Lung (tissue), 12 donors: ENCODE data around the gene ZNF232. TPM values are rescaled to one million over a fixed set of nuclear protein-coding genes. Genes with fewer than 3 reads are reported as not detected.
"Not testable (repeated sequence)": the region's sequence is repeated elsewhere in the genome, so short reads cannot be mapped to it uniquely, and the experiment has no call there.

Source experiments
- ATAC-seq: fragments of 200-7000 bp; cut with Tn5 transposase; one replicate; pipeline ENCODE4 v1.9.1; 2020; ENCODE audit warnings: moderate number of reproducible peaks; ENCODE audit not compliant: insufficient read depth, low FRiP score
- DNase-seq, 3 donors: peaks; one replicate each; pipeline ENCODE4 v3.0.0-alpha.2; 2013 to 2017
- H3K27ac ChIP-seq, 2 donors: one replicate each; pipeline ENCODE4 v1.5.1; 2013; ENCODE audit warnings: mild to moderate bottlenecking in 2 of 2, moderate library complexity in 2 of 2, control low read depth in 1 of 2, inconsistent platforms in 1 of 2, low read depth in 1 of 2, low read length in 1 of 2
- H3K27me3 ChIP-seq, 3 donors: one replicate each; pipeline ENCODE4 v1.5.1; 2013; ENCODE audit warnings: low read length in 2 of 3; ENCODE audit not compliant: control insufficient read depth in 3 of 3, insufficient read depth in 3 of 3
- H3K36me3 ChIP-seq, 4 donors: one replicate each; pipeline ENCODE4 v1.5.1; 2013; ENCODE audit warnings: low read length in 4 of 4, mild to moderate bottlenecking in 1 of 4, moderate library complexity in 1 of 4; ENCODE audit not compliant: control insufficient read depth in 4 of 4, insufficient read depth in 4 of 4
- H3K4me1 ChIP-seq, 5 donors: one replicate each; pipeline ENCODE4 v1.5.1; 2013; ENCODE audit warnings: low read length in 5 of 5, mild to moderate bottlenecking in 2 of 5, moderate library complexity in 1 of 5; ENCODE audit not compliant: control insufficient read depth in 5 of 5, insufficient read depth in 5 of 5
- H3K4me3 ChIP-seq: one replicate; pipeline ENCODE4 v1.5.1; 2013; ENCODE audit warnings: mild to moderate bottlenecking, control low read depth, moderate library complexity
- H3K9ac ChIP-seq, 2 donors: one replicate each; pipeline ENCODE4 v1.5.1; 2013; ENCODE audit warnings: low read length in 2 of 2, control low read depth in 1 of 2; ENCODE audit not compliant: insufficient read depth in 1 of 2
- H3K9me3 ChIP-seq, 4 donors: one replicate each; pipeline ENCODE4 v1.5.1; 2013; ENCODE audit warnings: low read length in 3 of 4, mild to moderate bottlenecking in 1 of 4, moderate library complexity in 1 of 4; ENCODE audit not compliant: control insufficient read depth in 4 of 4, insufficient read depth in 3 of 4
- WGBS, 2 donors: extraction: QIAGEN DNeasy Blood & Tissue Kit; methylation state at CpG; one replicate each; pipeline ENCODE4 v1.1.7; 2013; 5-methylcytosine and 5-hydroxymethylcytosine counted together
- polyA plus RNA-seq, 2 donors: library from polyadenylated mRNA; stranded (reverse); fragments of 200-250 nt; gene quantifications; one replicate each; pipeline ENCODE4 v1.2.1, GENCODE V29; 2013
- total RNA-seq, 2 donors: library from RNA; depleted of rRNA in 1 of 2; stranded (reverse); fragments of >200 nt in 1 of 2; gene quantifications; one replicate each; pipeline ENCODE4 v1.2.1, GENCODE V29; 2014 to 2021
- TF ChIP-seq, protein P1 (sequence below): IDR thresholded peaks from 2 replicates; pipeline ENCODE4 v1.5.1; 2012; ENCODE audit warnings: mild to moderate bottlenecking; ENCODE audit errors: control extremely low read depth, extremely low read depth
- donor health status: control.
- donor health status: control.
- donor health status: Bipolar disorder and iron deficiency.
- donor health status: healthy.
- donor health status: DM: yes; HTN: yes; CAD: no.

ZNF232 gene
- total and polyA plus RNA-seq, 4 donors: 6.8 to 14.1 (median 9.5) TPM

DNA sequence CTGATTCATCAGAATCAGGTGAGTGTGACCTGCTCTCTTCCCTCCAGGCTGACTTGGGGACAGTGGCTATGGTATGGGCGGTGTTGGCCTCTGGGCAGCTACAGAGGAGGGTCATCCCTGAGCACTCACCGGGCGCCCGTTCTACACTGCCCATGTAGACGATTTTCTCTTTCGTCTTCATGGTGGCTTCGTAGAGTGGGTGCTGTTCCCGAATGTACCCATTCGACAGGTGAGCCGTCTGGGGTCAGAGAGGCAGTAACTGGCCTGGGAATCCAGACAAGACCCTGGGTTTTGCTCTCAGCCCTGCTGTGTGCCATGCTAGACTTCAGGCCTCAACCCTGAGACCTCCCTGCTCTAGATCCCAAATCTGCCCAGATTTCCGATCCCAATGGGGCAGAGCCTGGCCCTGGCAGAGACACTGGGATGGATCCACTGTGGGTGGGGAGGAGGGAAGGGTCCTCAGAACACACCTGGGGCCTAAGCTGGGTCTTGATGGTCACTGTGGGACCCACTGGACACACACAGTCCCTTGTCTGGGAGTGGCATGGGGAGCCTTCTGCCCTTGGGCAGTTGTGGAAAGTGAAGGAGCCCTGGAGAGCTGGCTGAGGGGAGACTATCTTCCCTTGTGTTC lies 17.3 kb upstream of the ZNF232 start:
- no peaks in the 10 kb centered on the region for H3K4me1 ChIP-seq
- H3K27me3 ChIP-seq: no peaks in the 10 kb centered on the region
- 90 to 95% methylated on average over 11 of the region's 11 CpGs for WGBS, 2 donors
- H3K36me3 ChIP-seq: no peaks in the 10 kb centered on the region
- ATAC-seq (no peak), DNase-seq (no peak)
- TF ChIP-seq, protein P1, sequence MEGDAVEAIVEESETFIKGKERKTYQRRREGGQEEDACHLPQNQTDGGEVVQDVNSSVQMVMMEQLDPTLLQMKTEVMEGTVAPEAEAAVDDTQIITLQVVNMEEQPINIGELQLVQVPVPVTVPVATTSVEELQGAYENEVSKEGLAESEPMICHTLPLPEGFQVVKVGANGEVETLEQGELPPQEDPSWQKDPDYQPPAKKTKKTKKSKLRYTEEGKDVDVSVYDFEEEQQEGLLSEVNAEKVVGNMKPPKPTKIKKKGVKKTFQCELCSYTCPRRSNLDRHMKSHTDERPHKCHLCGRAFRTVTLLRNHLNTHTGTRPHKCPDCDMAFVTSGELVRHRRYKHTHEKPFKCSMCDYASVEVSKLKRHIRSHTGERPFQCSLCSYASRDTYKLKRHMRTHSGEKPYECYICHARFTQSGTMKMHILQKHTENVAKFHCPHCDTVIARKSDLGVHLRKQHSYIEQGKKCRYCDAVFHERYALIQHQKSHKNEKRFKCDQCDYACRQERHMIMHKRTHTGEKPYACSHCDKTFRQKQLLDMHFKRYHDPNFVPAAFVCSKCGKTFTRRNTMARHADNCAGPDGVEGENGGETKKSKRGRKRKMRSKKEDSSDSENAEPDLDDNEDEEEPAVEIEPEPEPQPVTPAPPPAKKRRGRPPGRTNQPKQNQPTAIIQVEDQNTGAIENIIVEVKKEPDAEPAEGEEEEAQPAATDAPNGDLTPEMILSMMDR: no peak
- H3K9me3 ChIP-seq: peaks cover 0 to 2% (median 0%) of the 10 kb centered on the region in 4 donors
- no peak overlapping the region for H3K9ac ChIP-seq
- H3K27ac ChIP-seq: no peak overlapping the region
- no peak overlapping the region for H3K4me3 ChIP-seq

DNA sequence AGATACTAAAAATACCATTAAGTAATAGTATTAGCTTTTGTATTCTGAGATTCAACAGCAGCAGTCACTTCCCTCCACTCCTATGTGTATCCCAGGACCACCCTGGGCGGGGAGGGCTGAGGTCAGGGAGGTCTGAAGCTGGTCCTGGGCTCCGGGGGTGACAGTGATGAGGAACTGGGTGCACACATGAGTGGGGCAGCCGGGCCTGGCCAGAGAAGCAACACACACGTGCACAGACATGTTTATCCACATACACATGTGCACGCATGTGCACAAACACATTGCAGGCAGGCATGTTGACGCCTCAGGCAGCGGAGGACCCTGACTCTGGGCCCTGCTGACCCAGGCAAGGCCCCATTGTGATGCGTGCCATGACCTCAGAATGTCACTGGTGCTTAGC lies 16.7 kb upstream of the ZNF232 start:
- not testable (repeated sequence) for ATAC-seq, H3K27ac ChIP-seq, H3K4me1 ChIP-seq, H3K9me3 ChIP-seq, DNase-seq, H3K9ac ChIP-seq, H3K27me3 ChIP-seq, H3K36me3 ChIP-seq, H3K4me3 ChIP-seq
- 80 to 91% methylated on average over 8 of the region's 8 CpGs for WGBS, 2 donors

DNA sequence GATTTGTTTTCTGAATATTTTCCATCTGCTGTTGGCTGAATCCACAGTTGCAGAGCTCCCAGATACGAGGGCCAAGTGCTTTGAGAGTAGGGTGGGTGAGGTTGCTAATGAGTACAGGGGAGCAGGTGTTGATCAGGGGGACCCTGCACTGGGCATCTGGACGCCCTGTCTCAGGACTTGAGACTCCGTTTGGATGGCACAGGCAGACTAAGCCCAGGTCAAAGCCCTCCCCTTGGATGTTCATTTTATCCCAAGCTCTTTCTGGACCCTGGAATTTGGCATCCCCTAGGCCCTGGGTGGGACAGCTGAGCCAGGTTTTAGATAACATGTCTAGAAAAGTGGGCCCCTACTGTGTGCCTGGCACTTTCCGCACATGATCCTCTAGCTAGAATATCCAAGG lies 16.2 kb upstream of the ZNF232 start:
- H3K36me3 ChIP-seq: no peaks in the 10 kb centered on the region
- H3K4me3 ChIP-seq: no peak overlapping the region
- DNase-seq (no peak), ATAC-seq (no peak)
- peaks cover 0 to 5% (median 0%) of the 10 kb centered on the region in 3 donors for H3K27me3 ChIP-seq
- peaks cover 0 to 3% (median 0%) of the 10 kb centered on the region in 5 donors for H3K4me1 ChIP-seq
- H3K27ac ChIP-seq: no peak overlapping the region
- no peak overlapping the region for H3K9ac ChIP-seq
- 70 to 89% methylated on average over 4 of the region's 4 CpGs for WGBS, 2 donors
- TF ChIP-seq, protein P1: no peak
- H3K9me3 ChIP-seq: peaks cover 0 to 7% (median 0%) of the 10 kb centered on the region in 4 donors

DNA sequence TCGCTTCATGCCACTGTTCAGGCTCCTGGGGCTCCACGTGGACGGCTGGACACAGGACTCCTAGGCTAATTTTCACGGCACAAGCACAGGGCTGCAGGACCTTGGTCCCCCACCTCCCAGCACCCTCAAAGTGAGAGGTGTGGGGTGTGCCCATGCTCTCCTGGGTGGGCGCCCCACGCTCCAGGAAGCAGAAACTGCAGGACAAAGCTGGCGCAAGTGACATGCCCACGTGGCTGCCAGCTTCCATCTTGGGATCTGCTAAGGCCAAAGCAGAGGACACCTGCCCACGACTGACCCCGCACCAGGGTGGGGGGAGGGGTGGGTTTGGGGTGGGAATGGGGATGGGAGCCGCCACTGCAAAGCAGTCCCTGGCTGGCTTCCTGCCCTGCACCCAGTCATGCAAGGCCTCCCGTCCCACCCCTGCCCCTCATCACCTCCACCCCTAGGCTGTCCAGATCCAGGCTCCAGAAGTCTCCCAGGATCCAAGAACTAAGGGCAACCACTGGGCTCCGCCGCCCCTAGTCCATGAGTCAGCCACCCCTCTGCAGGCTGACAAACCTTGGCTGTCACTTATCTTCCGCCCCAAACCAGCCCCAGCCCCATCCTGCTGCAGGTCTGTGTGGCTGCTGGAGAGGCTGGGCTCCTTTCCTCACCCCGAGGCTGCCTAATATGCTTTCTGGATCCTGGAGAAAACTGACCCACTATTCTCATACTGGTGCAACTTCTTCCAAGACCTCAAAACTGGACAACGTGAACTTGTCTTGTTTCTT lies 15.2 kb upstream of the ZNF232 start:
- TF ChIP-seq, protein P1: no peak
- ATAC-seq: no peak
- Histone ChIP-seq H3K9me3 (peaks cover 0 to 7% (median 0%) of the 10 kb centered on the region in 4 donors), H3K9ac (no peak overlapping the region), H3K27me3 (peaks cover 0 to 5% (median 0%) of the 10 kb centered on the region in 3 donors), H3K36me3 (no peaks in the 10 kb centered on the region), H3K4me3 (no peak overlapping the region), H3K27ac (no peak overlapping the region), H3K4me1 (peaks cover 0 to 4% (median 0%) of the 10 kb centered on the region in 5 donors)
- DNase-seq: no peak
- 79 to 90% methylated on average over 15 to 17 of the region's 17 CpGs for whole genome bisulfite sequencing, 2 donors

DNA sequence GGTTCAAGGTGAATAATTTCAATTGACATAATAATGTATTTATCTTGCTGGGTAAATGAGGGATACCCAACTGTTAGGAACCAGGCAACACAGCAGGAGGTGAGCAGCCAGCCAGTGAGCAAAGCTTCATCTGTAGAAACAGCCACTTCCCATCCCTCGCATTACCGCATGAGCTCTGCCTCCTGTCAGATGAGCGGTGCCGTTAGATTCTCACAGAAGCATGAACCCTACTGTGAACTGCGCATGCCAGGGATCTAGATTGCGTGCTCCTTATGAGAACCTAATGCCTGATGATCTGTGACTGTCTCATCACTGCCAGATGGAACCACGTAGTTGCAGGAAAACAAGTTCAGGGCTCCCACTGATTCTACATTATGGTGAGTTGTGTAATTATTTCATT lies 13.2 kb upstream of the ZNF232 start:
- not testable (repeated sequence) for DNase-seq, H3K27ac ChIP-seq, H3K4me1 ChIP-seq, H3K9me3 ChIP-seq, H3K4me3 ChIP-seq, H3K27me3 ChIP-seq, H3K36me3 ChIP-seq, H3K9ac ChIP-seq, ATAC-seq
- WGBS, 2 donors: 83 to 85% methylated on average over 7 of the region's 7 CpGs
